ENCODE data around the gene MUC5AC.

Gene MUC5AC

DNA sequence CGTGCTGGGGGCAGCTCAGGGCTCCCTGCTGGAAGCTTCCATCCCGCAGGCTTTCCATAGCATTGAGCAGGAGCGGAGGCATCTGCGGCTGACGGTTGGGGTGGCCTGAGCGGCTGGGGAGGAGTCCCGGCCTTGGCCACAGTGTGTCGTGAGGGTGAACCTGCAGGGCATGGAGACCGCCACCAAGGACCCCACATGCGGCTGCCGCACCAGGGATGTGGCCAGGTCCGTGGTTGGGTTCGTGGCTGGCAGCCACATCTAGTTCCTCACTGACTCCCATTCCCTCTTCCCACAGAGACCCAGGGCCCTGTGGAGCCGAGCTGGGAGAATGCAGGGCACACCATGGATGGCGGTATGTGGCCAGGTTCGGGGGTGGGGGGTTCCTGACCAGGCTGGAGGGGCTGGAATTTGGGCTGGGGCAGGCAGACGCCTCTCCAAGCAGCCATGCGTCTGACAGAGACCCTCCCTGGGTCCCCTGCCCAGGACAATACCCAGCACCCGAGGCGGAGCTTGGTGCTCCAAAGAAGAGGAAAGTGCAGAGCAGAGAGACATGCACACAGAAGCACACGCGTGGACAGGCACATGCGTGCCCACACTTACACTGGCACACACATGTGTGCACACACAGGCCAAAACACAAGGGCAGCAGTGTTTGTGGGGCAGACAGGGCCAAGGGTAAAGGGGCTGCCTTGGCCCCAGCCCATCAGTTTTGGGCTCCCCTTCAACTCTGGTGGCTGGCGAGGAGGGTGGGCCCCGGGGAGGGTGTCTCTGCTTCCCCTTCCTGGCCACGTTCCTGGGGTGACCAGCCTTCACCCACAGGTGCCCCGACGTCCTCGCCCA lies 67.9 kb downstream of the MUC5AC start:
- no peak for DNase-seq (ENCODE audit: low read depth, low spot score)

DNA sequence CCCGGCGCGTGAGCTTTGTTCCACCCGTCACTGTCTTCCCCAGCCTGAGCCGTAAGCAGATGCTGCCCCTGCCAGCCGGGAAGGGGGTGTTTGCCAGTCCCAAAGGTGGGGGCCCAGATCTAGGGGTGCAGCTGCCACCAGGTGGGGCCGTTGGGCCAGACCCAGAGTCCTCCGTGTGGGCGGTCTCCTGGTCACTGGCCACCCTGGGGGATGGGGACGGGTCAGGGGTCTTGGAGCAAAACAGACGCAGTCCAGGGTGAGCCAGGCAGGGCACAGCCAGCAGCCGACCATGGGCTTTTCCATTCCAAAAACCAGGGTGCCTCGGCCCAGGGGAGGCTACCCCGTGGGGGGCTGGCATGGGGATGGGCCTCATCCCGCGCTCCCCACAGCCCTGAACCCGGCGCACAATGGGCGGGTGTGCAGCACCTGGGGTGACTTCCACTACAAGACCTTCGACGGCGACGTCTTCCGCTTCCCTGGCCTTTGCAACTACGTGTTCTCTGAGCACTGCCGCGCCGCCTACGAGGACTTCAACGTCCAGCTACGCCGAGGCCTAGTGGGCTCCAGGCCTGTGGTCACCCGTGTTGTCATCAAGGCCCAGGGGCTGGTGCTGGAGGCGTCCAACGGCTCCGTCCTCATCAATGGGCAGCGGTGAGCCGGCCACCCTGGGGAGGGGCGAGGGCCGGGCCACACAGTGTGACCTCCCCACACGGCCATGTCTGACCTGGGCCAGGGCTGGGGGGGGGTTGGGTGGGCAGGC lies 68.7 kb downstream of the MUC5AC start:
- DNase-seq (ENCODE audit: low read depth, low spot score), result no peak

DNA sequence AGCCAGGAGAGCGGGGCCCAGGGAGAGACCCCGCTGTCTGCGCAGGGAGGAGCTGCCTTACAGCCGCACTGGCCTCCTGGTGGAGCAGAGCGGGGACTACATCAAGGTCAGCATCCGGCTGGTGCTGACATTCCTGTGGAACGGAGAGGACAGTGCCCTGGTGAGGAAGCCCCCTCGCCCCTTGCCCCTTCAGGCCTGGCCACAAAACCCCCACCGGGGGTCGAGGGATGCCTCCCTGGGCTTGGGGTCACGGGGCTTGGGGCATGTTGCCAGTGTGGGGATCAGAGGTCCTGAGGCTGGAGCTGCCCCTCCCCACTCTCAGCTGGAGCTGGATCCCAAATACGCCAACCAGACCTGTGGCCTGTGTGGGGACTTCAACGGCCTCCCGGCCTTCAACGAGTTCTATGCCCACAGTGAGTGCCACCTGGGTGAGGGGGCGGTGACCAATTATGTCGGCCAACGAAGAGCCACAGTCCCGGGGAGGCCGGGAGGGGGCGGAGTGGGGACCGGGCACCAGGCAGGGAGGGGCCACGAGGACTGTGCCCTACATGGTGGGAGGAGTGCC lies 69.3 kb downstream of the MUC5AC start:
- no peak for DNase-seq (ENCODE audit: low read depth, low spot score)

DNA sequence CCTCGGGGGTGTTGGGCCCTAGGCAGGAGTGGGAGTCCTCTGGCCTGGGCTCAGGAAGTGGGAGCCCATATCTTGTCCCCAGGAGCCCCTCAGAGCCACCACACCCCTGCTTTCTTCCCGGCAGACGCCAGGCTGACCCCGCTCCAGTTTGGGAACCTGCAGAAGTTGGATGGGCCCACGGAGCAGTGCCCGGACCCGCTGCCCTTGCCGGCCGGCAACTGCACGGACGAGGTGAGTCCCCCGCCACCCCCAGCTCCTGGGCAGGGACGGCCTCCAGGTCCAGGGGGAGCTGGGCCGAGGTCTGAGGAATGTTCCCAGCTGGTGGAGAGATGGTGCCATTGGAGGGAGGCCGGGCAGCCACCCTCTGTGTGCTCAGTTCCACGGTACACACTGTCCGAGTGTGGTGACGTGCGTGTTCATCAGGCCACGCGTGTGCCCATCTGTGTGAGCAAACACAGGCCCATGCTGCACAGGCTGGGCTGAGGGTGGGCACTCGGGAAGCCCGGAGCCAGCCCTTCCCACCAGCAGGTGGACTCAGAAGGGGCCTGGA lies 69.9 kb downstream of the MUC5AC start:
- no peak for DNase-seq (ENCODE audit: low read depth, low spot score)

DNA sequence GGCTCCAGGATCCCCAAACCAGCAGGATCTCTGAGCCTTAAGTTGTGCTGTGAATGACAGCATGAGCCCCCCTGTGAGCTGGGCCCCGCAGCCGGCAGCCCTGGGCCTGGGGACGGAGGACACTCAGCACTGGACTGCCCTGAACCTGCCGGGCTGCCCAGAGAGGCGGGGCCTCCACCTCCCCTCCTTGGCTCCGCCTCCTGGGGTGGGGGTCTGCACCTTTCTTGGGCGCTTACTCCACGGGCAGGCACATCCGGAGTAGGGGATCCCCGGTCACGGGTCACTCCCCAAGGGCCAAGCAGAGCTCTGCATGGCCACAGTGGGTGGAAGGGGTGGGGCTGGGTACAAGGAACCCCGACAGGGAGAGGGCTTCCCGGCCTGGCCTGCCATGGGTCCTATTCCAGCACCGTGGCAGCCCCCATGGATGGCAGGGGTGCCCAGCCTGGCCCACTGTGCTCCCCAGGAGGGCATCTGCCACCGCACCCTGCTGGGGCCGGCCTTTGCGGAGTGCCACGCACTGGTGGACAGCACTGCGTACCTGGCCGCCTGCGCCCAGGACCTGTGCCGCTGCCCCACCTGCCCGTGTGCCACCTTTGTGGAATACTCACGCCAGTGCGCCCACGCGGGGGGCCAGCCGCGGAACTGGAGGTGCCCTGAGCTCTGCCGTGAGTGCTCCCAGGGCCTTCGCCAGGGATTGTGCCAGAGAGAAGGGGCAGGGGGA lies 70.5 kb downstream of the MUC5AC start:
- DNase-seq (ENCODE audit: low read depth, low spot score), result no peak

DNA sequence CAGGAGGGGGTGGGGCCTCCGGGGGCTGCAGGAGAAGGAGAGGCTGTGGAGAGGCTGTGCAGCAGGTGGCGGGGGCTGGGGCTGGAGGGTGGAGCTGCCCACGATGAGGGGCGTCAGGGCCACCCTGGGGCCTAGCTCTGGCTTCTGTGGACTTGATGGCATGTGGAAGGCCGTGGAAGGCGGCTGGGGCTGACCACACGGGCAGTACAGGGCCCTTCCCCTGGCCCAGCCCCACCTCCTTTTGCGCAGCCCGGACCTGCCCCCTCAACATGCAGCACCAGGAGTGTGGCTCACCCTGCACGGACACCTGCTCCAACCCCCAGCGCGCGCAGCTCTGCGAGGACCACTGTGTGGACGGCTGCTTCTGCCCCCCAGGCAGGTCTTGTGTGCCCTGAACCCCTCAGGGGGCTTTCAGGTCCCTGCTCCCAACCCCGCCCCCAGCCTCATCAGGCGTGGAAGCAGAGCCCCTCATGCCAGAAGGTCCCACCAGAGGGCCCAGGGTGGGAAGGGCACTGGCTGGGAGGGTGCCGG lies 71.2 kb downstream of the MUC5AC start:
- no peak for DNase-seq (ENCODE audit: low read depth, low spot score)

DNA sequence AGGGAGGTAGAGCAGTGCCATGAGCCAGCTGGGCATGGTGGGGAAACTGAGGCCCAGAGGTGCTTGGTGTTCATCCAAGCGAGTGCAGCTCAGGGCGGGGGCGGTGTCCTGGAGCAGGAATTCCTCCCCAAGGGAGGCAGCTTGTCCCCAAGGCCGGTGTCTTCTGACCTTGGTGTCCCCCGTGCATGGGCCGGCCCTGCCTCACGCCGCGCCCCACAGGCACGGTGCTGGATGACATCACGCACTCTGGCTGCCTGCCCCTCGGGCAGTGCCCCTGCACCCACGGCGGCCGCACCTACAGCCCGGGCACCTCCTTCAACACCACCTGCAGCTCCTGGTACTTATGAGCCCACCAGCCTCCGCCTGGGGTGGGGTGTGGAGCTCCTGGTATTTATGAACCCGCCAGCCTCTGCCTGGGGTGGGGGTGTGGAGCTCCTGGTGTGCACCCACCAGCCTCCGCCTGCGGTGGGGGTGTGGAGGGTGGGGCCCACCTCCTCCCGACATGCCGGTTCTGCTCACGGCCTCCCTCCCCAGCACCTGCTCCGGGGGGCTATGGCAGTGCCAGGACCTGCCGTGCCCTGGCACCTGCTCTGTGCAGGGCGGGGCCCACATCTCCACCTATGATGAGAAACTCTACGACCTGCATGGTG lies 71.8 kb downstream of the MUC5AC start:
- DNase-seq (ENCODE audit: low read depth, low spot score), result no peak

DNA sequence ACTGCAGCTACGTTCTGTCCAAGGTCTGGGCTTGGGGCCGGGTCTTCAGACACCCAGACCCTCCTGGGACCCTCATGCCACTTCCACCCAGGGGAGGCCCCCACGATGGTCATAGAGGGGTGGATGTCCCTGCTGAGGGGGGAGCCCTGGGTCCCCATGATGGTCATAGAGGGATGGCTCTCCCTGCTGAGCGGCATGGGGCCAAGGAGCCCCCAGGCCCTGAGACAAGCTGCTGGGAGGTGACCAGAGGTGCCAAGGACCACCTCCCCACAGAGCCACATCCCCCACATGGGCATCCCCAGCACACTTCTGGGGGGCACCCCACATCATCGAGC lies 72.3 kb downstream of the MUC5AC start:
- no peak for DNase-seq (ENCODE audit: low read depth, low spot score)

DNA sequence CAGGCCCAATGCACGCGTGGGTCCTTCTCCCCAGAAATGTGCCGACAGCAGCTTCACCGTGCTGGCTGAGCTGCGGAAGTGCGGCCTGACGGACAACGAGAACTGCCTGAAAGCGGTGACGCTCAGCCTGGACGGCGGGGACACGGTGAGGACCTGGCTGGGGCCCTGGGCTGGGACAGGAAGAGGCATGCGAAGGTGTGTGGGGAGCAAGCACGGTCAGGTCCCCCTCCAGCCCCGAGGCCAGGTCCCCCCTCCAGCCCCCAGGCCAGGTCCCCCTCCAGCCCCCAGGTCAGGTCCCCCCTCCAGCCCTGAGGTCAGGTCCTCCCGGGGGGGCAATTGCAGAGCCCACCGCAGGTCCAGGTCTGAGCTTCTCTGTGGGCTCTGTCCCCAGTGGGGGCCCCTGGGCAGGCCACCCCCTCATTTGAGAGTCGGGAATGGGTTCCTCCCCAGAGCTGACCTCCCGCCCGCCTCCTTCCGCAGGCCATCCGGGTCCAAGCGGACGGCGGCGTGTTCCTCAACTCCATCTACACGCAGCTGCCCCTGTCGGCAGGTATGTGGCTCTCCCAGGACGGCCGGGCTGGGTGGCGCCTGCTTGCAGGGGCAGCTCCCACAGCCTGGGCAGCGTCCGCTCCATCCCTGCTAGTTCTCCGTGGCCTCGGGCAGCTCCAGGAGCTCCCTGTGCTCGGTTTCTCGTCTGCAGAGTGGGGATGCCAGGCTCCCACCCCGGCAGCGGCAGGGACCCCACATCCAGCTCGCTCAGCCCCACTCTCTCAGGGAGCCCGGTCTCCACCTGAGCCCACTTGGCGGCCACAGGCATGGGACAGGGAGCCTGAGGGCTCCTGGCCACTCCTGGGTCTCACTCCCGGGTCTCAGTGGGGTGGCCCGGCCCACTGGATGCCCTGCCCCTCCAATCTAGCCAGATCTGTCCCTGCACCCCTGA lies 73.0 kb downstream of the MUC5AC start:
- DNase-seq (ENCODE audit: low read depth, low spot score), result no peak

DNA sequence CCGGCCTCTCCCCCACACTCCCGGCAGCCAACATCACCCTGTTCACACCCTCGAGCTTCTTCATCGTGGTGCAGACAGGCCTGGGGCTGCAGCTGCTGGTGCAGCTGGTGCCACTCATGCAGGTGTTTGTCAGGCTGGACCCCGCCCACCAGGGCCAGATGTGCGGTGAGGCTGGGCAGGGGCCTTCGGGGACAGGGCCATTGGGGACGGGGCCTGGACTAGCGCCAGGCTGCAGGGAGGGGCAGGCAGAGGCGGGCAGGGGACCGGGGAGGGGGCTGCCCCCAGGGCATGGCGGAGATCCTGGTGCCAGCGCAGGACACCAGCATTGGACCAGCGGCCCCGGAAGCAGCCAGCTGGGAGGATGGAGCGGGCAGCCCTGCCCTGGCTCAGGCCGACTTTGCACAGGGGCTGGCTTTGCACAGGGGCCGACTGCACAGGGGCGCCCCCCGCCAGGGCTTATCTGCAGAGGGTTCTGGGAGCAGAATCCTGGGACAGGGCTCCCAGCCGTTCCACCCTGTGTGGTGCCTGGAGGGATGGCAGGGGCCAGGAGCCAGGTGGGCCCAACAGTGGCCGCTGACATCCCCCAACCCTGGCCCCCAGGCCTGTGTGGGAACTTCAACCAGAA lies 73.8 kb downstream of the MUC5AC start:
- no peak for DNase-seq (ENCODE audit: low read depth, low spot score)

DNA sequence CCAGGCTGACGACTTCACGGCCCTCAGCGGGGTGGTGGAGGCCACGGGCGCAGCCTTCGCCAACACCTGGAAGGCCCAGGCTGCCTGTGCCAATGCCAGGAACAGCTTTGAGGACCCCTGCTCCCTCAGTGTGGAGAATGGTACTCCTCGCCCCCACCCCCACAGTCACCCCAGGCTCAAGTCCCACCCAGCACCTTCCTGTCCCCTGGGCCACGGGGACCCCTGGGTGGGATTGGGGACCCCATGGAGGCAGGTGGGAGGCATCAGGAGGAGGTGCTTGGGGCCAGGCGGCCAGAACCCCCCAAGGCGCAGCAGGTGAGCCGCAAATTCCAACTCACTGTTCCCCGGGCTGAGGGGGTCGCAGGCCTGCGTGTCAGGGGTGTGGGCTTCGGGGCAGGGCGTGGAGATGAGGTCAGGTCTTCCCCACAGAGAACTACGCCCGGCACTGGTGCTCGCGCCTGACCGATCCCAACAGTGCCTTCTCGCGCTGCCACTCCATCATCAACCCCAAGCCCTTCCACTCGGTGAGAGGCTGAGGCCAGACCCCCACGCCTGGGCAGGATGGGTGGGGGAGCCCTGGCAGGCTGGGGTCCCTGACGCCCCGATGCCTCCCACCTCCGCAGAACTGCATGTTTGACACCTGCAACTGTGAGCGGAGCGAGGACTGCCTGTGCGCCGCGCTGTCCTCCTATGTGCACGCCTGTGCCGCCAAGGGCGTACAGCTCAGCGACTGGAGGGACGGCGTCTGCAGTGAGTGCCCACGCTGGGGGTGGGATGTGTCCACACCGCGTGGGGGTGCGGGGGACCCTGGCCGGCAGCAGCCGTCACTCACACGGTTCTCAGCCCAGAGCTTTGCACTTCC lies 74.5 kb downstream of the MUC5AC start:
- DNase-seq (ENCODE audit: low read depth, low spot score), result no peak

DNA sequence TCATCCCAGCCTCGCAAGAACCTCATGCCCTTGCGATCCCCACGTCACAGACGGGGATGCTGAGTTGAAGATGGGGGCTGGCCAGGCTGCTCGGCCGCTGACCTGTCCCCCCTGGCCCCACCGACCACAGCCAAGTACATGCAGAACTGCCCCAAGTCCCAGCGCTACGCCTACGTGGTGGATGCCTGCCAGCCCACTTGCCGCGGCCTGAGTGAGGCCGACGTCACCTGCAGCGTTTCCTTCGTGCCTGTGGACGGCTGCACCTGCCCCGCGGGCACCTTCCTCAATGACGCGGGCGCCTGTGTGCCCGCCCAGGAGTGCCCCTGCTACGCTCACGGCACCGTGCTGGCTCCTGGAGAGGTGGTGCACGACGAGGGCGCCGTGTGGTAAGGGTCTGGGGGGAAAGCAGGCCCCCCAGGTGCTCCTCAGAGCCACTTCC lies 75.1 kb downstream of the MUC5AC start:
- DNase-seq (ENCODE audit: low read depth, low spot score), result no peak

DNA sequence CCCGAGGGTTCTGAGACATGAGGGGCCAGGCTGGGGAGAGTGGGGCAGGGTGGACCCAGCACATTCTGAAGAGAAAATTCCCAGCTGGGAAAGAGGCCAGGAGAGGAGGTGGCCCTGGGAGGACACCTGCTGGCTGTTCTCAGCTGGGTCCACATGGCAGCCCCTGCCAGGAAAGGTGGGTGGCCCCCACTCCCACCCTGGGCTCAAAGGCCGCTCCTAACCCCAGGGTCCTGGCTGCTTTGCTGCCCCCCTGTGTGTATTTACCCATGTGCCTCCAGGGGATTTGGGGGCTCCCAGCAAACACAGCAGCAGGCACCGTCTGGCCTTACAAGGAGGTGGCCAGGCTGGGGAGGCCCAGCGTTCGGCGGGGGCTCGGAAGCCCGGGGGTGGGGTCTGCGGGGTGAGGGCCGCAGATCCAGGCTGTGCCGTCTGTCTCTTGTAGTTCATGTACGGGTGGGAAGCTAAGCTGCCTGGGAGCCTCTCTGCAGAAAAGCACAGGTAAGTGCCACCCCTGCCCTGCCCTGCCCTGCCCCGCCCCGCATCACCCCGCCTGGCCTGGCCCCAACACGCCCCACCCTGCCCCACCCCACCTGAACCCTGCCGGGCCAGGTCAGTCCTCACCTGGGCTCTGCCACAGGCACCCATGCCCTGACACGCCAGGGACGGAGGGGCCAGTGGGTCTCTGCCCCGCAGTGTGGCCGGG lies 75.7 kb downstream of the MUC5AC start:
- DNase-seq (ENCODE audit: low read depth, low spot score), result no peak

DNA sequence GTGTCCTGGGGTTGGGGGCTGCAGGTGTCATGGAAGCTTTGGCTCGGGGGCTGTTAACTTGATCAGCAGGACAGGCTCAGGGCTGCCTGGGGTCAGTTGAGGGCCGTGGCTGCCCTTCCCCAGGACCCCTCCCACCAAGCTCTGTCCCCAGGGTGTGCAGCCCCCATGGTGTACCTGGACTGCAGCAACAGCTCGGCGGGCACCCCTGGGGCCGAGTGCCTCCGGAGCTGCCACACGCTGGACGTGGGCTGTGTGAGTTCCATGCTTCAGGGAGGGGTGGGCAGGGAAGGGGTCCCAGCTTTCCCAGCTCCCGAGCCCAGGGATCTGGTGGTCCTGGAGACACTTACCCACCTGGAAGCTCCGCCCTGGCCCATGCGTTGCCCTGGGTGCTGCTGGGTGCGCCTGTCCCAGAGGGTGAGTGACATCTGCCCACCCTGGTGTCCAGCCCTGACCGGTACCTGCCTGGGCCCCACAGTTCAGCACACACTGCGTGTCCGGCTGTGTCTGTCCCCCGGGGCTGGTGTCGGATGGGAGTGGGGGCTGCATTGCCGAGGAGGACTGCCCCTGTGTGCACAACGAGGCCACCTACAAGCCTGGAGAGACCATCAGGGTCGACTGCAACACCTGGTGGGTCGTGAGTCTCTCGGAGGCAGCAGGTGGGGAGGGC lies 76.4 kb downstream of the MUC5AC start:
- DNase-seq (ENCODE audit: low read depth, low spot score), result no peak

DNA sequence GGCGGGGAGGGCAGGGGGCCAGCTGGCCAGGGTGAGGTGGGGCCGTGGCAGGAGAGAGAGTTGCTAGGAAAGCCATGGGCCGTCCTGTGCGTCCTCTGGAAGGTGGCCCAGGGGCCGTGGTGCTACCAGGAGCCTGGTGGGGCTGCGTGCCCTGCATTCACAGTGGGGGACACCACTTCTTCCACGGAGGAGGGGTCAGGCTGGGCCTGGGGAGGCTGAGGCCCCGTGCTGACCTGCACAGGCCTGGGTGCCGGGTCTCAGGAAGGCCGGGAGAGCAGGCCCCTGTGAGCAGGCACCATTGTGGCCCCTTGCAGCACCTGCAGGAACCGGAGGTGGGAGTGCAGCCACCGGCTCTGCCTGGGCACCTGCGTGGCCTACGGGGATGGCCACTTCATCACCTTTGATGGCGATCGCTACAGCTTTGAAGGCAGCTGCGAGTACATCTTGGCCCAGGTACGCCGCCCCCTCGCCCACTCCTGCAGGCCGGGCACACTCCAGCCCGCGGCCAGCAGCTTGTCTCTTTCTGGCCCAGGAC lies 77.1 kb downstream of the MUC5AC start:
- no peak for DNase-seq (ENCODE audit: low read depth, low spot score)

DNA sequence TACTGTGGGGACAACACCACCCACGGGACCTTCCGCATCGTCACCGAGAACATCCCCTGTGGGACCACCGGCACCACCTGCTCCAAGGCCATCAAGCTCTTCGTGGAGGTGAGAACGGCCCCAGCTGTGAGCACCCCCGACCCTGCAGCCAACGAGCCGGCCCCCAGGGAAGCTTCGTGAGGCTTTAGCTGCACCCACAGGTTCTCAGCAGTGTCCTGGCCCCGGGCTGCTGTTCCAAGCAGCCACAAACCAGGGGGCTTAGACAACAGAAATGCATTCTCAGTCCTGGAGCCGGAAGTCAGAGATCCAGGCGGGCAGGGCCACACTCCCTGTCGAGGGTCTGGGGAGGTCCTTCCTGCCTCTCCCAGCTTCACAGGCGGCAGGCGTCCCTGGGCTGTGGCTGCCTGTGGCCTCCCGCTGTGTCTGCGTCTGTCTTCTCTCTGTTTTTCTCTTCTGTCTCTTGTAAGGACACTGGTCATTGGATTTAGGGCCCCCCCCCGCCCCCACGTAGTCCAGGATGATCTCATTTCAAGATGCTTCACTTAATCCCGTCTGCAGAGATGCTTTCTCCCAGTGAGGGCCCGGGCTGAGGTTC lies 77.7 kb downstream of the MUC5AC start:
- DNase-seq (ENCODE audit: low read depth, low spot score), result no peak

DNA sequence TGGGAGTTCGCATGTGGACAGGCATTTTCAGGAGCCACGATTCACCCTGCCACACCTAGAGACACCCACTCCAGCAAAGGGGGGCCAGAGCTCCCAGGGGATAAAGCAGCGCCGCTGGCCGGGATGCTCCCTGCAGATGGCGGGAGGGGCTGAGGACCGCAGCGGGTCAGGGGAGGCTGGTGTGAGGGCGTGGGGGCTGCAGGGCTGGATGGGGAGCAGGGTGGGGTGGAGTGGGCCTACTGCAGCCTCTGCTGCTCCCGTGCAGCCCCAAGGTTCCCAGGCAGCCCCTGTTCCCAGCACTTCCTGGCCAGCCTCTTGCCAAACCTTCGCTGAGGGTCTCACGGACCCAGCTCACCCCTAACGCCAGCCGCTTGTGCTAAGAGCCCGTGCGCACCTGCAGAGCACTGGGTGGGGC lies 78.2 kb downstream of the MUC5AC start:
- DNase-seq (ENCODE audit: low read depth, low spot score), result no peak
